Endothelial cell of umbilical vein (primary cell): ENCODE data around the gene CAMTA1. TPM values are rescaled to one million over a fixed set of nuclear protein-coding genes. Genes with fewer than 3 reads are reported as not detected.

Experiments
- BruUV-seq: library from RNA; stranded (reverse); fragments of 400-500 nt; replicated peaks from 2 replicates; lab custom pipeline; 2021; lab: Mats Ljungman, UMichigan
- CTCF ChIA-PET: fragments of 300-600, 350-600 bp; sonication (Branson Sonifier 250); formaldehyde crosslinking; loops from one replicate; lab custom pipeline; 2021; ENCODE audit warnings: antibody characterized with exemption, inconsistent platforms; lab: Charles Lee
- POLR2A ChIA-PET: fragments of 300-600, 350-600 bp; sonication (Branson Sonifier 250); formaldehyde crosslinking; loops from one replicate; lab custom pipeline; 2021; ENCODE audit warnings: antibody characterized with exemption, inconsistent platforms; lab: Charles Lee
- DNase-seq: peaks from one replicate; pipeline ENCODE4 v3.0.0-alpha.2; 2011; ENCODE audit warnings: low read depth, low spot score
- FAIRE-seq: peaks from 2 replicates; lab custom pipeline; 2011; peaks lifted over from hg19 to GRCh38; lab: Jason Lieb, UNC
- H2AFZ ChIP-seq: 2 replicates; pipeline ENCODE4 v1.6.0; 2012; ENCODE audit warnings: low read depth, low read length, control low read depth, inconsistent platforms
- H3K27ac ChIP-seq: 2 replicates; pipeline ENCODE4 v1.5.1; 2011; ENCODE audit warnings: low read depth, mild to moderate bottlenecking, control low read depth, low read length, moderate library complexity; ENCODE audit not compliant: insufficient read depth
- H3K27me3 ChIP-seq, 2 experiments: 2 replicates each; pipeline versions ENCODE4 v1.6.0 to v1.6.1; 2011; ENCODE audit warnings: low read length in 2 of 2, mixed read lengths in 1 of 2; ENCODE audit not compliant: control insufficient read depth in 2 of 2, insufficient read depth in 2 of 2
- H3K36me3 ChIP-seq, 2 experiments: 2 replicates in 1 of 2; 3 replicates in 1 of 2; pipeline ENCODE4 v1.5.1; 2011; ENCODE audit warnings: low read length in 2 of 2, mild to moderate bottlenecking in 1 of 2, moderate library complexity in 1 of 2; ENCODE audit not compliant: control insufficient read depth in 2 of 2, insufficient read depth in 2 of 2; ENCODE audit errors: extremely low read depth in 1 of 2
- H3K4me1 ChIP-seq: 3 replicates; pipeline ENCODE4 v1.5.1; 2011; ENCODE audit warnings: mild to moderate bottlenecking, low read length; ENCODE audit not compliant: control insufficient read depth, insufficient read depth; ENCODE audit errors: extremely low read depth
- H3K4me2 ChIP-seq: 2 replicates; pipeline ENCODE4 v1.6.1; 2011; ENCODE audit warnings: low read length, control low read depth, mixed read lengths; ENCODE audit not compliant: insufficient read depth
- H3K4me3 ChIP-seq, 3 experiments: fragments of 200-600 bp in 1 of 3; sonication (generic), shearing (Covaris generic) in 1 of 3; replicated peaks in 1 of 3; 2 replicates each; pipeline ENCODE4 v1.5.1; 2011 to 2016; ENCODE audit warnings: control low read depth in 3 of 3, low read length in 3 of 3, mild to moderate bottlenecking in 2 of 3, inconsistent platforms in 1 of 3, low read depth in 1 of 3, moderate library complexity in 1 of 3; ENCODE audit not compliant: insufficient read depth in 1 of 3
- H3K79me2 ChIP-seq: 2 replicates; pipeline ENCODE4 v1.6.0; 2012; ENCODE audit warnings: low read length, inconsistent platforms; ENCODE audit not compliant: control insufficient read depth, insufficient read depth
- H3K9ac ChIP-seq: replicated peaks from 2 replicates; pipeline ENCODE3; 2011; ENCODE audit warnings: low read length, control low read depth; ENCODE audit not compliant: insufficient read depth; ENCODE audit errors: extremely low read depth
- H3K9me1 ChIP-seq: replicated peaks from 3 replicates; pipeline ENCODE4 v1.6.0; 2011; ENCODE audit warnings: mild to moderate bottlenecking, low read length; ENCODE audit not compliant: control insufficient read depth, insufficient read depth; ENCODE audit errors: extremely low read depth
- H3K9me3 ChIP-seq: replicated peaks from 2 replicates; pipeline ENCODE4 v1.5.1; 2012; ENCODE audit warnings: low read length, inconsistent platforms; ENCODE audit not compliant: control insufficient read depth, insufficient read depth
- H4K20me1 ChIP-seq: replicated peaks from 2 replicates; pipeline ENCODE3; 2011; ENCODE audit warnings: mild to moderate bottlenecking, low read length; ENCODE audit not compliant: control insufficient read depth, insufficient read depth; ENCODE audit errors: extremely low read depth
- CTCF ChIP-seq, 2 donors: IDR thresholded peaks; 1 replicate in 1 of 2; 2 replicates in 1 of 2; pipeline ENCODE4 v1.5.1; 2011; ENCODE audit warnings: low read length in 2 of 2, mild to moderate bottlenecking in 2 of 2, moderate library complexity in 2 of 2, control low read depth in 1 of 2, inconsistent platforms in 1 of 2, low read depth in 1 of 2; ENCODE audit not compliant: insufficient read depth in 1 of 2; ENCODE audit errors: extremely low read depth in 1 of 2
- EZH2 ChIP-seq: IDR thresholded peaks from 2 replicates; pipeline ENCODE4 v1.6.1; 2012; ENCODE audit warnings: borderline replicate concordance, low read depth, mild to moderate bottlenecking, moderate library complexity, low read length, inconsistent platforms; ENCODE audit not compliant: severe bottlenecking
- FOS ChIP-seq: IDR thresholded peaks from 2 replicates; pipeline ENCODE4 v1.6.1; 2011; ENCODE audit warnings: mild to moderate bottlenecking, low read length, moderate library complexity, borderline replicate concordance; ENCODE audit not compliant: insufficient read depth
- GATA2 ChIP-seq: IDR thresholded peaks from 2 replicates; pipeline ENCODE4 v1.7.0; 2011; ENCODE audit warnings: low read depth, mild to moderate bottlenecking, moderate library complexity, mixed read lengths, low read length; ENCODE audit not compliant: insufficient read length, insufficient read depth
- JUN ChIP-seq: IDR thresholded peaks from 2 replicates; pipeline ENCODE4 v1.6.1; 2011; ENCODE audit warnings: borderline replicate concordance, low read depth; ENCODE audit not compliant: insufficient read length, insufficient read depth
- MAX ChIP-seq: IDR thresholded peaks from 2 replicates; pipeline ENCODE4 v1.6.1; 2011; ENCODE audit not compliant: insufficient read depth, insufficient read length
- MYC ChIP-seq: IDR thresholded peaks from one replicate; pipeline ENCODE4 v1.6.1; 2011; ENCODE audit warnings: mild to moderate bottlenecking, low read depth, low read length
- POLR2A ChIP-seq: IDR thresholded peaks from 2 replicates; pipeline ENCODE4 v1.6.1; 2012; ENCODE audit warnings: low read depth, mild to moderate bottlenecking, control low read depth, low read length
- dilution Hi-C: fragments of 300-500 bp; cut with MboI; formaldehyde crosslinking; loops from one replicate; pipeline ENCODE4 v1.15.0; 2019; ENCODE audit warnings: low sequenced_read_pairs; ENCODE audit not compliant: extremely low pct_ligation_motif_present
- intact Hi-C: fragments of 100-400 bp; cut with micrococcal nuclease; formaldehyde crosslinking; loops from one replicate; pipeline ENCODE4 v1.10.0; 2022
- polyA plus RNA-seq, 4 experiments: library from polyadenylated mRNA; depleted of rRNA in 3 of 4; stranded (reverse) in 3 of 4; unstranded in 1 of 4; fragments of >200 nt; gene quantifications; 2 replicates each; pipeline versions ENCODE4 v1.2.1 to v1.2.3, GENCODE V29; 2011 to 2012; ENCODE audit warnings: missing spikeins in 1 of 4
- total RNA-seq: library from RNA; stranded (reverse); gene quantifications from 2 replicates; pipeline ENCODE4 v1.2.3, GENCODE V29; 2021

CAMTA1 gene
- total and polyA plus RNA-seq, 2 donors (not counting 3 experiments of a cell fraction or from before 2014, with no cell fraction given): 50.8 to 92.7 TPM

- DNase-seq: no peak
- Histone ChIP-seq H3K27ac (no peak overlapping the region), H3K9me3 (no peaks in the 10 kb centered on the region), H3K4me2 (no peak overlapping the region), H3K9ac (no peak overlapping the region), H2AFZ (no peak overlapping the region), H3K9me1 (no peaks in the 10 kb centered on the region), H3K4me3 (no peak overlapping the region), H3K79me2 (peaks cover 4% of the 10 kb centered on the region), H3K27me3 (no peaks in the 10 kb centered on the region), H3K4me1 (no peaks in the 10 kb centered on the region), H4K20me1 (no peaks in the 10 kb centered on the region), H3K36me3 (peaks cover 0 to 3% of the 10 kb centered on the region in 2 experiments)
- ChIA-PET POLR2A (no interaction called here), CTCF (interaction anchor here (0.7 to 1.6 kb wide), 6 partner anchors 10 to 73 kb away, joined by 3 to 5 read pairs (median 4); no protein-coding TSS in a partner anchor)
- BruUV-seq: no TSS peak
- TF ChIP-seq FOS (no peak), EZH2 (no peak), JUN (no peak), POLR2A (no peak), GATA2 (no peak), CTCF (IDR thresholded peaks at IDR 0.05; ENCODE audit: extremely low read depth in 1 of 2, insufficient read depth in 1 of 2, low read depth in 1 of 2, low read length in 2 of 2) (no peak), MYC (no peak), MAX (no peak)
- dilution Hi-C loops (no loop called here), intact Hi-C loops (no loop called here)
- FAIRE-seq: no peak
Observed at GRCh38 chr1:6867729-6868659, 82.7 kb downstream of the CAMTA1 start.
